Uterus (tissue), 4 donors: ENCODE results near the gene KLF3. TPM values are rescaled to one million over a fixed set of nuclear protein-coding genes. Genes with fewer than 3 reads are reported as not detected.
"Not testable (repeated sequence)": the region's sequence is repeated elsewhere in the genome, so short reads cannot be mapped to it uniquely, and the experiment has no call there.

Experiments
- DNase-seq, 2 donors: peaks; one replicate each; pipeline ENCODE4 v3.0.0-alpha.2; 2019 to 2020
- H3K27ac ChIP-seq, 2 donors: fragments of 200-600 bp; sonication (generic); 1 replicate in 1 of 2; 2 replicates in 1 of 2; pipeline ENCODE4 v1.5.1; 2016 to 2018
- H3K27me3 ChIP-seq, 2 donors: fragments of 200-600 bp; sonication (generic); one replicate each; pipeline ENCODE4 v1.5.1; 2018 to 2019; ENCODE audit warnings: control low read depth in 1 of 2
- H3K36me3 ChIP-seq, 2 donors: fragments of 200-600 bp; sonication (generic); one replicate each; pipeline ENCODE4 v1.5.1; 2019; ENCODE audit warnings: control low read depth in 1 of 2
- H3K4me1 ChIP-seq, 2 donors: fragments of 200-600 bp; sonication (generic); one replicate each; pipeline ENCODE4 v1.5.1; 2018 to 2019; ENCODE audit warnings: control low read depth in 1 of 2
- H3K4me3 ChIP-seq, 2 donors: fragments of 200-600 bp; sonication (generic); 1 replicate in 1 of 2; 2 replicates in 1 of 2; pipeline ENCODE4 v1.5.1; 2018 to 2019; ENCODE audit warnings: mild to moderate bottlenecking in 1 of 2
- H3K9me3 ChIP-seq, 2 donors: fragments of 200-600 bp; sonication (generic); one replicate each; pipeline ENCODE4 v1.5.1; 2019; ENCODE audit warnings: control low read depth in 1 of 2
- CTCF ChIP-seq, 4 experiments: fragments of 200-600 bp in 2 of 4; fragments of 450-650 bp in 2 of 4; sonication (generic) in 2 of 4; IDR thresholded peaks; one replicate each; pipeline ENCODE4 v1.5.1; 2016 to 2019; ENCODE audit warnings: antibody characterized with exemption in 4 of 4, mild to moderate bottlenecking in 2 of 4, moderate library complexity in 1 of 4
- POLR2A ChIP-seq, 2 donors: fragments of 450-650 bp; IDR thresholded peaks; one replicate each; pipeline ENCODE4 v1.6.1; 2016; ENCODE audit warnings: antibody characterized with exemption in 2 of 2, mild to moderate bottlenecking in 1 of 2, moderate library complexity in 1 of 2
- intact Hi-C: fragments of 100-400 bp; cut with DNase I; formaldehyde crosslinking; loops from one replicate; pipeline ENCODE4 v1.15.1; 2023; ENCODE audit warnings: low total_unique reads
- total RNA-seq, 4 donors: library from RNA; depleted of rRNA in 3 of 4; stranded (reverse); fragments of >200 nt in 3 of 4; gene quantifications; one replicate each; pipeline versions ENCODE4 v1.1.0 to v1.2.4, GENCODE V29; 2014 to 2023
- donor health status: DM: yes; HTN: yes; CAD: no.

The KLF3 gene
- total RNA-seq, 4 donors from 2014 or later, result 13.8 to 69.0 (median 41.2) TPM

DNA sequence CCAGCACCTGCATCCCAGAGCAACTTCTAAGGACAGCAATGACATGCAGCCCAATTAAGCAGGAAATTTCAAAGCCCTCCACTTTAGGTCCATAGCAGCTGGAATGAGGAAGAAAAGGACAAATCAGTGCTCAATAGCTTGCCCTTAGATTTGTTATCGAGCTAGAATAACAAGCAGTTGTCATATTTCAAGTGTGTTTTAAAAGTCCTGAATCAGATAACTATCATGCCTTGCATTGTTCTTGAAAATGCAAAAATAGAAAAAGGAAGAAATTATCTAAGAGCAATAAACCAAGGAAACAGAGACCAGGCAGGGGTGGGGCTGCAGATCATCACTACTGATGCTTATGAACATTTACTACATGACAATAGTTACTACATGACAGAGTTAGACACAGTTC lies 43.9 kb upstream of the KLF3 start:
- Histone ChIP-seq H3K9me3 (no peaks in the 10 kb centered on the region), H3K27ac (no peak overlapping the region), H3K36me3 (no peaks in the 10 kb centered on the region), H3K4me3 (no peak overlapping the region), H3K4me1 (no peaks in the 10 kb centered on the region), H3K27me3 (no peaks in the 10 kb centered on the region)
- no peak for TF ChIP-seq POLR2A (IDR thresholded peaks at IDR 0.05)
- no peak for TF ChIP-seq CTCF (IDR thresholded peaks at IDR 0.05)
- DNase-seq, result no peak
- intact Hi-C loops, result no loop called here

DNA sequence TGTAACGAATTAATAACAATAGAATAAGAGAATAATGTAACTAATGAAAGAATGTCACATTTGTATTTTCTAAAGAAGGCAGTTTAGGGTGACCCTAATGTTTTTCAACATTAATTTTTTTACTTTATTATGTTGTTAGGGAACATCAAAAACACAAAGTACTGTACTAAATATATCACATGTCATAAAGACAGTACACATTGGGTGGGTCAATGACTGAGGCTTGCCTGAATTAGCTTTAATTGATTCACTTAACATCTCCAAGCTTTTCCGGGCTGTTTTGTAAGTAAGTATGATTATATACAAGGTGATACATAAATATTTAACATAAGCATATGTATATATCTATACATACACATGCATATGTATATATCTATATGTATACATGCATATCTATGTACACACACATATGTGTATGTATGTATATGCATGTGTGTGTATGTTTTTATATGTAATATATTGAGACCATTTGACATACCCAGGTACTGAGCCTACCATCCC lies 43.4 kb upstream of the KLF3 start:
- Histone ChIP-seq H3K27ac (no peak overlapping the region), H3K36me3 (no peaks in the 10 kb centered on the region), H3K27me3 (no peaks in the 10 kb centered on the region), H3K4me3 (no peak overlapping the region), H3K9me3 (no peaks in the 10 kb centered on the region), H3K4me1 (no peaks in the 10 kb centered on the region)
- intact Hi-C loops, result no loop called here
- no peak for TF ChIP-seq CTCF (IDR thresholded peaks at IDR 0.05)
- TF ChIP-seq POLR2A (IDR thresholded peaks at IDR 0.05), result no peak
- no peak for DNase-seq

DNA sequence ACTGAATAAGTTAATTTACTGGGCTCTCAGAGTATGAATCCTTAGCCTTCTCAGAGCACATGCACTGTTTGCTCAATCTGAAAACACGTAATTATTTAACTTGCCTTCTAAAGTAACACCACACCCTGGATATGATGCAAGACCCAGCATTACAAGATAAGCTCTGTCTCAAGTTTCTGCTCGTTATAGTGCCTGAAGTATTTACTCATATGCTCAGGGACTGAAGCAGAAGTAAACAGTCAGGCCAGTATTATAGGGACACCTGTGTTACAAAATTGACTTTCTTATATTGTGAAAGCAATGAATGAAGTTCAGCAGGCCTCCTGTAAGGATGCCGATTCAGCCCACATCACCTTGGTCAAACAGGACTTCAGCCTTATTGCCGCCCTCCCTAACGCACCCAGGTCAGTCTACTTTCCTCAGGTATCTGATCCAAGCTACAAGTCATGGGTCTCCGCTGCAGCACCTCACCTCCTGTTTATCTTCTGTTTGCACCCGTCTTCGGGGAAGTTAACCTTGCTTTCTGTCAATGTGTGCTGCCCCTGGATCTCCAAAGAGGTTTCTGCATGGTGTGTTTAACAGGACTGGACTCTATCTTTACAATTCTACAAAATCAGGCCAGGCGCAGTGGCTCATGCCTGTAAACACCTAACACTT lies 42.8 kb upstream of the KLF3 start:
- DNase-seq, result no peak
- Histone ChIP-seq H3K27me3 (no peaks in the 10 kb centered on the region), H3K4me1 (no peaks in the 10 kb centered on the region), H3K4me3 (no peak overlapping the region), H3K9me3 (no peaks in the 10 kb centered on the region), H3K36me3 (no peaks in the 10 kb centered on the region), H3K27ac (no peak overlapping the region)
- intact Hi-C loops, result no loop called here
- TF ChIP-seq CTCF (IDR thresholded peaks at IDR 0.05), result no peak

DNA sequence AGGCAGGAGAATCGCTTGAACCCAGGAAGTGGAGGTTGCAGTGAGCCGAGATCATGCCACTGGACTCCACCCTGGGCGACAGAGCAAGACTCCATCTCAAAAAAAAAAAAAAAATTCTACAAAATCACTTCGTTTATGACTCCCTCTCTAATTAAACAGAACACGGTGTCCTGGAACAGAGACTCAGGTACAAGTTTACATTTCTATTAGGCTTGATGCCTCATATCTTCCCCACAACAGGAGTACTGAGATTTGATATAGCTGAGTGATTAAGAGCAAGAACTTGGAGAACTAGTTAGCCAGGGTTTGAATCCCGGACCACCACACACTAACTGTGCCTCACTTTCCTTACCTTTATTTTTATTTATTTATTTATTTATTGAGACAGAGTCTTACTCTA lies 42.2 kb upstream of the KLF3 start:
- H3K27ac ChIP-seq, result no peak overlapping the region
- intact Hi-C loops, result no loop called here
- H3K36me3 ChIP-seq, result no peaks in the 10 kb centered on the region
- no peaks in the 10 kb centered on the region for H3K4me1 ChIP-seq
- H3K4me3 ChIP-seq, result no peak overlapping the region
- no peaks in the 10 kb centered on the region for H3K27me3 ChIP-seq
- no peak for DNase-seq
- no peak for TF ChIP-seq POLR2A (IDR thresholded peaks at IDR 0.05)
- TF ChIP-seq CTCF (IDR thresholded peaks at IDR 0.05), result no peak
- no peaks in the 10 kb centered on the region for H3K9me3 ChIP-seq

DNA sequence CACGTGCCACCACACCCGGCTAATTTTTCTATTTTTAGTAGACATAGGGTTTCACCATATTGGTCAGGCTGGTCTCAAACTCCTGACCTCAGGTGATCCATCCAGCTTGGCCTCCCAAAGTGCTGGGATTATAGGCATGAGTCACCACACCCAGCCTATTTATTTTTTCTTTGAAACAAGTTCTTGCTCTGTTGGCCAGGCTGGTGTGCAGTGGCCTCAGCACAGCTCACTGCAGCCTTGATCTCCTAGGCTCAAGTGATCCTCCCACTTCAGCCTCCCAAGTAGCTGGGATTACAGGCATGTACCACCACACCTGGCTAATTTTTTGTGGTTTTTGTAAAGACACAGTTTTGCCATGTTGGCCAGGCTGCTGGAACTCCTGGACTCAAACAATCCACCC lies 41.7 kb upstream of the KLF3 start:
- DNase-seq, intact Hi-C loops, H3K36me3 ChIP-seq, H3K27ac ChIP-seq, H3K4me1 ChIP-seq, H3K9me3 ChIP-seq, H3K27me3 ChIP-seq, H3K4me3 ChIP-seq: not testable (repeated sequence)

DNA sequence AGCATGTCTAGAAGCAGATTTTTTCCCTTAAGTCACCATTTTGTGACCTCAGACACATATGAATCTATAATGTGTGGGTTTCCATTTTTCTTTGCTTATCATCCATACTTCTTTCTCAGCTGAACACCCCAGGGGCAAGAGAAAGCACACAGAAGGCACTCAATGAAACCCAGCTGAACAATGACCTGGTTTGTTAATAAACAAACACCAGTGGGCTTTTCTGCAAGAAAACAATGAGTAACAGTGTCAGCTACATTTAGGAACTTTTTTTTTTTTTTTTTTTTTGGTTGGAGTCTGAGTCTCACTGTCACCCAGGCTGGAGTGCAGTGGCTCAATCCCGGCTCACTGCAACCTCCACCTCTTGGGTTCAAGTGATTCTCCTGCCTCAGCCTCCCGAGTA lies 40.7 kb upstream of the KLF3 start:
- Histone ChIP-seq H3K27ac (no peak overlapping the region), H3K36me3 (no peaks in the 10 kb centered on the region), H3K9me3 (no peaks in the 10 kb centered on the region), H3K4me3 (no peak overlapping the region), H3K27me3 (no peaks in the 10 kb centered on the region), H3K4me1 (no peaks in the 10 kb centered on the region)
- TF ChIP-seq POLR2A (IDR thresholded peaks at IDR 0.05) (no peak), CTCF (IDR thresholded peaks at IDR 0.05) (no peak)
- intact Hi-C loops, result no loop called here
- DNase-seq, result no peak
